Measurements from ENCODE around the gene FNDC11.
A peak's percentile ranks its signal among the peaks of the same experiment; 100 is the strongest.

The FNDC11 gene

GRCh38 chr20:63553933-63554290 lies at the start of gene FNDC11:
FNDC11 (plus strand) TSS chr20:63554159; CDS start chr20:63555664, 1,505 bp downstream.
- no peak for DNase-seq (ENCODE audit: low read depth)
- H3K4me3 ChIP-seq (ENCODE audit: low read depth, low read length): peak within 1 kb of the TSS; percentile 31
- TF ChIP-seq CTCF (IDR thresholded peaks at IDR 0.05; ENCODE audit: control insufficient read depth, extremely low read depth, insufficient read depth): no peak

GRCh38 chr20:63504642-63505041 lies 49.3 kb upstream of the FNDC11 start:
- TF ChIP-seq CTCF (IDR thresholded peaks at IDR 0.05; ENCODE audit: control insufficient read depth, extremely low read depth, insufficient read depth): no peak
- DNase-seq (ENCODE audit: low read depth): no peak
- no peak overlapping the region for H3K4me3 ChIP-seq (ENCODE audit: low read depth, low read length)

- no peak for TF ChIP-seq CTCF (IDR thresholded peaks at IDR 0.05; ENCODE audit: control insufficient read depth, extremely low read depth, insufficient read depth)
- DNase-seq (ENCODE audit: low read depth): no peak
- H3K4me3 ChIP-seq (ENCODE audit: low read depth, low read length): no peak overlapping the region
These were observed 48.7 kb upstream of the FNDC11 start for GRCh38 chr20:63505281-63505680.

GRCh38 chr20:63505723-63506122 lies 48.2 kb upstream of the FNDC11 start:
- DNase-seq (ENCODE audit: low read depth): no peak
- H3K4me3 ChIP-seq (ENCODE audit: low read depth, low read length): no peak overlapping the region
- no peak for TF ChIP-seq CTCF (IDR thresholded peaks at IDR 0.05; ENCODE audit: control insufficient read depth, extremely low read depth, insufficient read depth)

GRCh38 chr20:63507083-63507743 lies 46.7 kb upstream of the FNDC11 start:
- no peak for TF ChIP-seq CTCF (IDR thresholded peaks at IDR 0.05; ENCODE audit: control insufficient read depth, extremely low read depth, insufficient read depth)
- no peak for DNase-seq (ENCODE audit: low read depth)
- no peak overlapping the region for H3K4me3 ChIP-seq (ENCODE audit: low read depth, low read length)

GRCh38 chr20:63508072-63508768 lies 45.7 kb upstream of the FNDC11 start:
- no peak overlapping the region for H3K4me3 ChIP-seq (ENCODE audit: low read depth, low read length)
- DNase-seq (ENCODE audit: low read depth): no peak
- TF ChIP-seq CTCF (IDR thresholded peaks at IDR 0.05; ENCODE audit: control insufficient read depth, extremely low read depth, insufficient read depth): no peak
